GM21576 (cell line): ENCODE results near the gene CDC42EP5.
"Not testable (repeated sequence)": the region's sequence is repeated elsewhere in the genome, so short reads cannot be mapped to it uniquely, and the experiment has no call there.

ENCODE experiments used
- ATAC-seq: cut with Tn5 transposase; IDR thresholded peaks from one replicate; pipeline ENCODE4 v1.9.1; 2021; ENCODE audit warnings: mild to moderate bottlenecking, moderate library complexity; ENCODE audit not compliant: unreplicated experiment

The CDC42EP5 gene

DNA sequence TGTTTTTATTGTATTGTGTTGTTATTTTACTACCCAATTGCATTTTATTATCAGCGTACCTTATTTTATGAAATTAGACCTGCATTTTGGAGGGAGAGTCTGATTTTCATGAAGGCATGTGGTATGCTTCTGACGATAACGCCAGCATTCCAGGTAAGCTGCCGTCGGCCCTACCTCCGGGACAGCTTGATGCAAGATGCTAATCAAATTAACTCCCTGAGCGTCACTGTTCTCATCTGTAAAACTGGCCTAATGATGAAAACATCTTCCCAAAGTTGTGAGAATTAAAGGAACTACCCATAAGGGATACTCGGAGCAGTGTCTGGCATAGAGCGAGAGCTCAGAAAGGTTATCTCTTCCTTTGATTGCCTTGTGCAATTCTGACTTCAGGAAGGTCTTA is 16.7 kb upstream of the CDC42EP5 start:
- no peak for ATAC-seq

DNA sequence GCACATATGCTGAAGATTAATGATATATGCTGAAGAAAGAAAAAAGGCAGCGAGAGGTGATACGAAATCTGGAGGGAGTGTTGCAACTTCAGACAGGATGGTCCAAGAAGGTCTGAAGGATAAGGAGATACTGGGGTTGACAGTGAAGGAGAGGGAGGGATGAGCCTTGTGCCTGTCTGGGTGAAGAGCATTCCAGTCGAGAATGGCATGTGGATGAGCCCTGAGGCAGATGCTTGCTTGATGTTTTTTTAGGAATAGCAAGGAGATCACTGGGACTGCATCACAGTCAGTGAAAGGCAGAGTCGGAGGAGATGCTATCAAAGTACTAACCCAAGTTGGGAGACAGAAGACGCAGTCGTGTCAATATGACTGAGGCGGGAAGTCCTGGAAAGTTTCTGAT is 16.2 kb upstream of the CDC42EP5 start:
- ATAC-seq = no peak

DNA sequence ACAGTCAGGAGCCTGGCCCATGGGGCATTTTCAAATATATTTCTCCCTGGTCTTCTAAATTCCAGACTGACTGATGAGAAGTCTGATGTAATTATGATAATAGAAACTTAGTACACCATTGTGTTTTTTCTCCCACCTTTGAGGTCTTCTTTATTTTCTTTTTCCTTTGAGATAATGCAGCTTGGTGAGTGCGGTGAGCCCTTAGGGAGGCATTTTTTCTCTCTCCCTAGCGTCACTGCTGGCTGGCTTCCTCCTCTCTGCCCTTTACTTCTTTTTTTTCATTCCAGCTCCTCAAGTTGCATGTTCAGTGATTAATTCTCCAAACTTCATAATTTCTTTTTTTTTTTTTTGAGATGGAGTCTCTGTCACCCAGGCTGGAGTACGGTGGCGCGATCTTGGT is 12.8 kb upstream of the CDC42EP5 start:
- no peak for ATAC-seq

DNA sequence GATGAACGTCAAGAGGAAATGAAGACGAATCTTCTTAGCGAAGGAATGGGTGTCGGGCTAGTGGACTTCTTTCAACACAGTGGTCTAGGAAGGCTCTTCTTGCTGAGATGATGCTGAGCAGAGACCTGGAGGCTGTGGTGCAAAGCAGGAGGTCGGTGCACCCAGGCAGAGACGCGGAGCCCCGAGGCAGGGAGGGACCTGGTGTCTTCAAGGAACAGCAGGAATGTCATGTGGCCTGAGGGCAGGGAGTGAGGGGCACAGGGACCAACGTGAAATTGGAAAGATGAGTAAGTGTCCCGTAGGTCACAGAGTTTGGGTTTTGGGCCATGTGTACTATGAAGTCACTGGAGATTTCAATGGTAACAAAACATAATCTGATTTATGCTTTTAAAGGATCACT is 11.4 kb upstream of the CDC42EP5 start:
- no peak for ATAC-seq

DNA sequence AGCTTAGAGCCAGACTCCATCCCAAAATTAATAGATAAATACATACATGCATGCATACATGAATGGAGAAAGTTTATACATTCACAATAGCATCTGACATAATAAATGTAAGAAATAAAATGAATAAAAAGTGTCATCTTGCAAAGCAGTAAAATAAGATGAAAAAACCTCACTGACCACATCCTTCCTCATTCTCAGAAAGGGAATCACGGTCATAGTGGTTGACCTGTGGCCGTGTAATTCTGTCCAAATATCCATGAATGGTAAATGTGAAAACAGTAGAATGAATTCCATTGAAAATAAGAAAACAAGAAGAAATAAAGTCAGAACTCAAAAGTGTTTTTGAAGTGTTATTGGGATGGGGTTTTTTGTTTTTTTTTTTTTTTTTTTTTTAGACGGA is 9.8 kb upstream of the CDC42EP5 start:
- no peak for ATAC-seq

DNA sequence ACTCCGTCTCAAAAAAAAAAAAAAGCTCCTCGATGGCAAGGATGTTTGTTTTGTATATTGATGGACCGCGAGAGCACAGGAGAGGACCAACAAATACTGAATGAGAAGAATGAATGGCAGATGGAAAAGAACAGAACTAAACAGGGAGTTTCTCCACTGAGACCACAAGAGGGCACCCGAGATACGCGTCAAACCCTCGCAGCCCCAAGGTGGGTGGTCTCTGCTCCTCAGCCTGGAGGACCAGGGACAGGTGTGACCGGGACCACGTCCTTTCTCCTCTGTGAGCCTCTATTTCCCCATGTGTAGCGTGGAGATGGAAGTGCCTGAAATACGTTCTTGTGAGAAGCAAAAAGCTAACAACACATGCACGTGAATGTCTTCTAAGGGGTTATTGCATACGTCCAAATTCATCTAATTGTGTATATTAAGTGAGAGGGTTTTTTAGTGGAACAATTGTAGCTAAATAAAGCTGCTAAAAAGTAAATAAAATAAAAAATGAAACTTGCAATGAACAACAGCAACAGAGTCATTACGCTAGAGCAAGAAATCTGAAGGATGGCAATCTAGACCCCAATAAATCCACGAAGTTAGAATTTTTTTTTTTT is 8.3 kb upstream of the CDC42EP5 start:
- ATAC-seq = no peak

DNA sequence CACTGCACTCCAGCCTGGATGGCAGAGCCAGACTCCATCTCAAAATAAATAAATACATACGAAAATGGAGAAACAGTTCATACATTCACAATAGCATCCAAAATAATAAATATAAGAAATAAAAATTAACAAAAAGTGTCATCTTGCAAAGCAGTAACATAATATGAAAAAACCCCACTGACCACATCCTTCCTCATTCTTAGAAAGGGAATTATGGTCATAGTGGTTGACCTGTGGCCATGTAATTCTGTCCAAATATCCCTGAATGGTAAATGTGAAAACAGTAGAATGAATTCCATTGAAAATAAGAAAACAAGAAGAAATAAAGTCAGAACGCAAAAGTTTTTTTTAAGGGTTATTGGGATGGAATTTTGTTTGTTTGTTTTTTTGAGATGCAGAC is 7.0 kb upstream of the CDC42EP5 start:
- no peak for ATAC-seq

DNA sequence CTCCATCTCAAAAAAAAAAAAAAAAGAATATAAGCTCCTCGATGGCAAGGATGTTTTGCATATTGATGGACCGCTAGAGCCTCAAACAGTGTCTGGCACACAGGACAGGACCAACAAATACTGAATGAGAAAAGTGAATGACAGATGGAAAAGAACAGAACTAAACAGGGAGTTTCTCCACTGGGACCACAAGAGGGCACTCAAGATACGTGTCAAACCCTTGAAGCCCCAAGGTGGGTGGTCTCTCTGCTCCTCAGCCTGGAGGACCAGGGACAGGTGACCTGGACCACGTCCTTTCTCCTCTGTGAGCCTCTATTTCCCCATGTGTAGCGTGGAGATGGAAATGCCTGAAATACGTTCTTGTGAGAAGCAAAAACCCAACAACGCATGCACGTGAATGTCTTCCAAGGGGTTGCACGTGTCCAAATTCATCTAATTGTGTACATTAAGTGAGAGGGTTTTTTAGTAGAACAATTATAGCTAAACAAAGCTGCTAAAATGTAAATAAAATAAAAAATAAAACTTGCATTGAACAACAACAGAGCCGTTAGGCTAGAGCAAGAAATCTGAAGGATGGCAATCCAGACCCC is 5.7 kb upstream of the CDC42EP5 start:
- ATAC-seq = no peak

DNA sequence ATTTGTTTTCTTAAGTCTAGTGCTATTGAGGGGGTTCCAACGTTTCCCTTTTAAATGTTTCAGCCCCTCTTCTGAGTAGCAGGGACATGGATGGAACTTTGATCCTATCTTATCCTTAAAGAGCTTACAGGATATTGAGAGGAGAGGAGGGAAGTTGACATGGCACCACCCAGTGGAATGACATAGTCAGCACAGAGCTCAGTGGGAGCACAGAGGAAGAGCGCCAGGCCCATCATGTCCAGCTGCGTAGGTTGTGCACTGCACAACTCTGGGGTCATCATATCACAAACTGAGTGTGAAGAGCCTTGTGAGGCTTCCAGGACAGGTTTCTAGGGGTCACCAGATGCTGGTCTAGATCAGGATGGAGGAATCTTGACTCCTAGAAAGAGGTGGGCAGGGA is 4.6 kb upstream of the CDC42EP5 start:
- ATAC-seq = no peak

DNA sequence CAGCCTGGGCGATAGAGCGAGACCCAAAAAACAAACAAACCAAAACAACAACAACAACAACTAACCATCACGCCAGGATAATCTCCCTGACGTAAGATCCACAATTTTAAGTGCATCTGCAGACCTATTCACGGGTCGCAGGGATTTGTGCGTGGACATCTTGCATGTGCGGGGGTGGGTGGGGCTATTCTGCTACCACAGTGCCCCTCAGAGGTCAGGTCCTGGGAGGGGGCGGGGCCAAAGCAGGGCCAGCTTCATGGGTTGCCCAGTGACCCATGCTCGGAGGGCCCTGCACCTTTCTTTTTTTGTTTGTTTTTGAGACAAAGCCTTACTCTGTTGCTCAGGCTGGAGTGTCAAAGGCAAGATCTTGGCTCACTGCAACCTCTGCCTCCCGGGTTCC is 2.6 kb upstream of the CDC42EP5 start:
- ATAC-seq = no peak

DNA sequence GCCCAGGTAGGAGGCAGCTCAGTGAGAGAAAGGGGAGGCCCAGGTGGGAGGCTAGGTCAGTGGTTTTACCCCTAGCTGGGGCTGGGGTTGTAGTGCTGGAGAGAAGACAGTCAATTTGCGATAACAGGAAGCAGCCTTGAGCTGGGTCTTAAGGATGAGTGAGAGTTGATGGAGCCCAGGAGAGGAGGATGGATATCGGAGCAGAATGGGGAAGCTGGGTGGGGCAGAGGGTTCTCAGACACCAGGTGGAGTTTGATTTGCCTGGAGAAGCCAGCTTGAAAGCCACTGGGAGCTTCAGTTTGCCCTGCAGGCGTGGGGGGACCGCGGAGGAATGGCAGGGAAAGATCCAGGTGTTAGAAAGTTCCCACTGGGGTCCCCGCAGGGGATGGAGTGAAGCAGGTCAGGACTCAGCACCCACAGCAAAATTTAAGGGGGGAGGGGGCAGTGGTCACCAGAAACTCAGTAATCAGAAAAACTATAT is 836 bp upstream of the CDC42EP5 start:
- ATAC-seq = no peak

DNA sequence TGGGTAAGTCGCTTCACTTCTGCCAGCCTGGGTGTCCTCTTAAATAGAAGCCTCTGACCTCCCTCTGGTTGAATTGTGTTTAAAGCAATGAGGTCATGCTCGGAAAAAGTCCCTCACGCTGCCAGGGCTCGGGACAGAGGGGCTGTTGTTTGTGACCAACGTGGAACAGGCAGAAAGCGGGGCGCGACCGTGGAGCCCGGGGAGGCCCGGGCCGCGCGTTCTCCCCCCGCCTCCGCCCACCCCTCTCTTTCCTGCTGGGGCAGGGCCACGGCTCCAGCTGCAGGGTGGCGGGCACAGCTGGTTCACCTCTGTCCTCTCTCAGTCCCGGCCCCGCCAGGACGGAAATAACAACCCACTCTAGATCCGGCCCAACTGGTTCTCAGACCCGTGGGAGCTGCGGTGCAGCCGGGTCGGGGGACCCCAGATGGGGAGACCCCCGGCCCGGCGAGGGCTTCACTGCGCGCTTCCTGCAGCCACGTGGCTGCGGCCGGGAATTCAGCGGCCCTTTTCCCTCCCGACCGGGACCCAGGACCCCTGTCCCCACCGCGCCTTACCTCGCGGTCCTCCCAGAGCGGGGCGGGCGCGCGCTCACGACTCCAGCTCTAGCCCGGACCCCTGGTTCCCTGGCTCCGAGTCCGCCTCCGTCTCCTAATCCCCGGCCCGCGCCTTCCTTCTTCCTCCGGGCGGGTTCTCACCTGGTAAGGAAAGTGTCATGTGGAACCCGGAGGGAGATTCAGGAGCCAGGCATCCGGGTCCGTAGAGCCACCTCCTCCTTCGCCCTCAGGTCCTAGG is 1.9 kb downstream of the CDC42EP5 start:
- ATAC-seq = no peak

DNA sequence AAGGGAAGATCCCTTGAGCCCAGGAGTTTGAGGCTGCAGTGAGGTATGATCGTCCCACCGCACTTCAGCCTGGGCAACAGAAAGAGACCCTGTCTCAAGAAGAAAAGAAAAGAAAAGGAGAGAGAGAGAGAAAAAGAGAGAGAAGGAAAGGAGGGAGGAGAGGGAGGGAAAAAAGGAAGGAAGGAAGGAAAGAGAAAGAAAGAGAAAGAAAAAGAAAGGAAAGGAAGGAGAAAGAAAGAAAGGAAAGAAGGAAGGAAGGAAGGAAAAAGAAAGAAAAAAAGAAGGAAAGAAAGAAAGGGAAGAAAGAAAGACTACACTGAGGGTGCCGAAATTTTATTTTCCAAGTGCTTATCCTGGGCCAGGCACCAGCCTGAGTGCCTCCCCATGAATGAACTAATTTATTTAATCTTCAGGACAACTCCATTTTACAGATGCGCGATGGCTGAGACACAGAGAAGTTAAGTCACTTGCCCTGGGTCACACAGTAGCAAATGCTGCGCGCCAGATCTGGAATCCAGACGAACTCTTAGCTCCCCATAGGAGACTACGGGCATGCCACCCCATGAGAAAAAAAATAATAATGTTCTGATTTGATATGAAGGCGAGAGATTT is 2.7 kb downstream of the CDC42EP5 start:
- ATAC-seq = no peak

DNA sequence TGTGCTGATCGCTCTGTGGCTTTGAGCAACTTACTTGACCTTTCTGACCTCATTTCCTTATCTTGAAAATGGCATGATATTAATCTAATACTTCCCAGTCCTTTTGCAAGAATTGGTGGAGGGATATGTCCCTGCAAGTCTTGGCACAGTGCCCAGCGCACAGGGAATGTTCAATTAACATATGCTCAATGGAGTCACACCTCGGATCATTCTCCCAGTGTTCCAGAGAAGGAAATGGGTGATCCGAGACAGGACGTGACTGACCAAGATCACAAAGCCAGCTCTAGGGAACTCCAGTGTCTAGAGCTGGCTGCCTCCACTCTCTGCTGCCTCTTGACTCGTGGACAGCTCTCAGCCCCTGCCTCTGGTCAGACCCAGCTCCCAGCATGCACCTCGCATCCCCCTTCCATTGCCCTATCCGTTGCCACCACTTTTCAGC is 3.6 kb downstream of the CDC42EP5 start:
- ATAC-seq = no peak

DNA sequence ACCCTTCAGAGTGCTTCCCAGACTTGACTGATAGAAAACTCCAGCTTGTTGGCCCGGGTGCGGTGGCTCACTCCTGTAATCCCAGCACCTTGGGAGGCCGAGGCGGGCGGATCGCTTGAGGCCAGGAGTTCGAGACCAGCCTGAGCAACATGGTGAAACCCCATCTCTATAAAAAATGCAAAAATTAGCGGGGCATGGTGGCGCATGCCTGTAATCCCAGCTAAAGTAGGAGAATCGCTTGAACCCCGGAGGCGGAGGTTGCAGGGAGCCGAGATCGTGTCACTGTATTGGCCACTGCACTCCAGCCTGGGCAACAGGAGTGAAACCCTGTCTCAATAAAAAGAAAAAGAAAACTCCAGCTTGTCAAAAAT is 7.0 kb downstream of the CDC42EP5 start:
- ATAC-seq = not testable (repeated sequence)

DNA sequence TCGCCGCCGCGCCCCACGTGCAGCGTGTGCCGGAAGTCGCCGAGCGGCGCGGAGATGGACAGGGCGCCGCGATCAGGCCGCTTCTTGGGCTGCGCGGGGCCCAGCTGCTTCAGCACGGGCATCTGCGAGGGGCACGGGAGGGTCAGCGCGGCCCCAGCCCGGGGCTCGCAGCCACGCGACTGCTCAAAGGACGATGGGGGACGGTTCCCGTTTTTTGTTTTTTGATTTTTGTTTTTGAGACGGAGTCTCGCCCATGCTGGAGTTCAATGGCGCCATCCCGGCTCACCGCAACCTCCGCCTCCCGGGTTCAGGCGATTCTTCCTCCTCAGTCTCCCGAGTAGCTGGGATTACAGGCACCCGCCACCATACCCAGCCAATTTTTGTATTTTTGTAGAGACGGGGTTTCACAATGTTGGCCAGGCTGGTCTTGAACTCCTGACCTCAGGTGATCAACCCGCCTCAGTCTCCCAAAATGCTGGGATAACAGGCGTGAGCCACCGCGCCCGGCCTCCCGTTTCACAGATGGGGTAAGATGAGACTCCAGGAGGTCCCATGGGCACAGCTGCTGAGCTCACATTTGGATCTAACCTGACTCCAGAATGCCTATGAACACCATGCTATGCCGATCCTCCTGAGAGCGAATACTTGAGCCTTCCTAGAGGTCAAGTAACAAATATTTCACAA is 7.5 kb downstream of the CDC42EP5 start:
- no peak for ATAC-seq

DNA sequence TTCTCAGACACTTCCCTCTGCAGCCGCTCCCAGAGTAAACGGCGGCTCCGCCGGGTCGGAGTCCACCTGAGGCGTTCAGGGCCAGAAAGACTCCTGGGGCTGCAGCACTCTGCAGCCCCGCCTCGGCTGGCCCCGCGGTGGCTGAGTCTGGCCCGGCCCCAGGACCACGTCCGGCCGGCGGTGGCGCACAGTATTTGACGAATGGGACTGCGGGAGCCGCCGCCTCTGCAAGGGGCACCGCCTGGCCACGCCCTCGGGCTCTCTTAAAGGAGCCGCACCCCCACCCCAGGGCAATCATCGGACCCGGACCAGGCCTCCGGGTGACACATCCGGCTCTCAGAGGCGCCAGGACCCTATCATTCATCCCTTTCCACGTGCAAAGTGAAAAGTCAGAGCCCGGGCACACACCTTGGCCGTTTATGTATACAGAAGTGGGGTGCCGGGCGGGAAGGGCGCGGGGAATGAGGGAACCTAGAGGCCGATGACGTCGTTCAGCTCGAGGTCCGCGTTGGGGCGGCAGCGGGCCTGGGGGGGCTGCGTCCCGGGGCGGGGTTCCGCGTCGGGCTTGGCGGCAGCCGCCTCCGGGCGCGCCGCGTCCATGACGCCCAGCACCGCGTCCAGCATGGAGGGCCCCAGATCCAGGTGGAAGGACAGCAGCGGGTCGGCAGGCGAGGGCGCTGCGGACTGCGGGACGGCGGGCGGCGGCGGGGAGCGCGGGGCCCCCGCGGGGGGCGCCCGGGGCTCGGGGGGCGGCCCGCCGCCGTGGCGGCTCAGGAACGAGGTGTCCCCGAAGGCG is 8.3 kb downstream of the CDC42EP5 start:
- peak; percentile 35 for ATAC-seq

DNA sequence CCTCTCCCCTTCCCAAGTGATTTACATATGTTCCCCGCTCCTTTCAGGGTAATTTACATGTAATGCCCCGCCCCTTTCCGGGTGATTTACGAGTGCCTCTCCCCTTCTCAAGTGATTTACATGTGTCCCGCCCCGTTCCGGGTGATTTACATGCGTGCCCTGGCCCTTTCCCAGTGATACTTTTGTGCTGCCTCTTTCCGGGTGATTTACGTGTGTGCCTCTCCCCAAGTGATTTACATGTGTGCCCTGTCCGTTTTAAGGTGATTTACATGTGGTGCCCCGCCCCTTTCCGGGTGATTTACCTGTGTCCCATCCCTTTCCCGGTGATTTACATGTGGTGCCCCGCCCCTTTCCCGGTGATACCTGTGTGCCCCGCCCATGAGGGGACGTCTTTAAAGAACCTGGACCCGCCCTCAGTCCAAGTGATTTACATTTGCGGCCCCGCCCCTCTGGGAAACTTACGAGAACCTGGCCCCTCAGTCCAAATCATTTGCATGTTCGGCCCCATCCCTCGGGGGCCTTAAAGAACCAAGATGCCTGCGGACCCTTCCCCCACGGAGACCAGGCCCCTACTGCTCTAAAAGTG is 9.0 kb downstream of the CDC42EP5 start:
- ATAC-seq = peak; percentile 35

DNA sequence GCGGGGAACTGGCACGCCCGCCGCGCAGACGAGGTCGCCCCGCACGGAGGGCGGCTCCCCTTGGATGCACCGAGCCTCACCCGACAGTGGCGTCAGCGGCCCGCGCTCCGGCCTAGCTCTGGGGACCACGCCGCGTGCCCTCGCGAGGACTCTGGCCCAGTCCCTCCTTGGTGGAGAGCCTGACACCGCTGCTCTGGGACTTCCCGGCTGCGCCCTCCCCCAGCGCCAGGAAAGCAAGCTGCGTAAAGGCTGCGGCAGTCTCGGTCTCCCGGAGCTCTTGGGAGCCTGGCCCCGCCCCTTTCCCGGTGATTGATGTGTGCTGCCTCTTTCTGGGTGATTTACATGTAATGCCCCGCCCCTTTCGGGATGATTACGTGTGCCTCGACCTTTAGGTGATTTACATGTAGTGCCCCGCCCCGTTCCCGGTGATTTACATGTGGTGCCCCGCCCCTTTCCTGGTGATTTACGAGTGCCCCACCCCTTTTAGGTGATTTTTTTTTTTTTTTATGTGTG is 9.5 kb downstream of the CDC42EP5 start, which contains the start of gene LENG9:
Gene LENG9 (minus strand): TSS at position 248 of the 513 bp plus-strand sequence. CDS start 252 bp downstream, outside the sequence.
- ATAC-seq = peak; percentile 60
